HUDEP-2 (cell line): ENCODE data around the gene PCDHGA5.
"Not testable (repeated sequence)": the region's sequence is repeated elsewhere in the genome, so short reads cannot be mapped to it uniquely, and the experiment has no call there.

Source experiments
- DNase-seq, 76 experiments: peaks; one replicate each; lab custom pipeline; 2025; ENCODE audit not compliant: unreplicated experiment in 76 of 76; lab: John Stamatoyannopoulos, UW

The PCDHGA5 gene

DNA sequence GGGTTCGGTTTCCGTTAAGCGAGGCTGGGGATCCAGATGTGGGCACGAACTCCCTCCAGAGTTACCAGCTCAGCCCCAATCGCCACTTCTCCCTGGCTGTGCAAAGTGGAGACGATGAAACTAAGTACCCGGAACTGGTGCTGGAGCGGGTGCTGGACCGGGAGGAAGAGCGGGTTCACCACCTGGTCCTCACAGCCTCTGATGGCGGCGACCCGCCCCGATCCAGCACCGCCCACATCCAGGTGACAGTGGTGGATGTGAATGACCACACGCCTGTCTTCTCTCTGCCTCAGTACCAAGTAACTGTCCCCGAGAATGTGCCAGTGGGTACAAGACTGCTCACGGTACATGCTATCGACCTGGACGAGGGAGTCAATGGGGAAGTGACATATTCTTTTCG lies 19.4 kb downstream of the PCDHGA5 start:
- no peak for DNase-seq

DNA sequence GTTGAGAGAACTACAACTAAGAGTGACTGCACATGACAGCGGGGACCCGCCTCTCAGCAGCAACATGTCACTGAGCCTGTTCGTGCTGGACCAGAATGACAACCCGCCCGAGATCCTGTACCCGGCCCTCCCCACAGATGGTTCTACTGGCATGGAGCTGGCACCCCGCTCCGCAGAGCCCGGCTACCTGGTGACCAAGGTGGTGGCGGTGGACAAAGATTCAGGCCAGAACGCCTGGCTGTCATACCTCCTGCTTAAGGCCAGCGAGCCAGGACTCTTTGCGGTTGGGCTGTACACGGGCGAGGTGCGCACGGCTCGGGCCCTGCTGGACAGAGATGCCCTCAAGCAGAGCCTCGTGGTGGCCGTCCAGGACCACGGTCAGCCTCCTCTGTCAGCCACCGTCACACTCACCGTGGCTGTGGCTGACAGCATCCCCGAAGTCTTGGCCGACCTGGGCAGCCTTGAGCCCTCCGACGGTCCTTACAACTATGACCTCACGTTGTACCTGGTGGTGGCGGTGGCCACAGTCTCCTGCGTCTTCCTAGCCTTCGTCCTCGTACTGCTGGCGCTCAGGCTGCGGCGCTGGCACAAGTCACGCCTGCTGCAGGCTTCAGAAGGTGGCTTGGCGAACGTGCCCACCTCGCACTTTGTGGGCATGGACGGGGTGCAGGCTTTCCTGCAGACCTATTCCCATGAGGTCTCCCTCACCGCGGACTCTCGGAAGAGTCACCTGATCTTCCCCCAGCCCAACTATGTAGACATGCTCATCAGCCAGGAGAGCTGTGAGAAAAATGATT lies 20.7 kb downstream of the PCDHGA5 start:
- no peak for DNase-seq

DNA sequence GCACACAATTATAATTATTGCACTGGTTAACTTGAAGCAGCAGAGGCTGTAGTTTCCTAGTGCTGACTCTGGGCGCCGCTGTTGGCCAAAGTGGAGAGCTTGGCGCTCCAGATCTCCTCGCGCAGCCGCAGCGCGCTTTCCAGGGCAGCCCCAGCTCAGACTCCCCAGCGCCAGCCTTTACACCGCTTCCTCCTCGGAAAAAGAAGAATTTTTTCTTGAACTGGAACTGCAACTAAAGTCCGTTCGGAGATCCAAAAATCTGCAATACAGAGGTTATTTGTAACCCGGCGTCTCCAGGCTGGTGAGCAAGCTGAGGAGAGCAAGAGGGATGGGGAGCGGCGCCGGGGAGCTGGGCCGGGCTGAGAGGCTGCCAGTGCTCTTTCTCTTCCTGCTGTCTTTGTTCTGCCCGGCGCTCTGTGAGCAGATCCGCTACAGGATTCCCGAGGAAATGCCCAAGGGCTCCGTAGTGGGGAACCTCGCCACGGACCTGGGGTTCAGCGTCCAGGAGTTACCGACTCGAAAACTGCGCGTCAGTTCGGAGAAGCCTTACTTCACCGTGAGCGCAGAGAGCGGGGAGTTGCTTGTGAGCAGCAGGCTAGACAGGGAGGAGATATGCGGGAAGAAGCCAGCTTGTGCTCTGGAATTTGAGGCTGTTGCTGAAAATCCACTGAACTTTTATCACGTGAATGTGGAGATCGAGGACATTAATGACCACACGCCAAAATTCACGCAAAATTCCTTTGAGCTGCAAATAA lies 23.8 kb downstream of the PCDHGA5 start, which contains the start of gene PCDHGB4:
Gene PCDHGB4, plus strand, starts transcription at position 142 of the 755 bp plus-strand sequence. Its CDS starts 187 bp downstream, at position 329.
- peak in 2 of 76 experiments; percentile 3 to 15 for DNase-seq

DNA sequence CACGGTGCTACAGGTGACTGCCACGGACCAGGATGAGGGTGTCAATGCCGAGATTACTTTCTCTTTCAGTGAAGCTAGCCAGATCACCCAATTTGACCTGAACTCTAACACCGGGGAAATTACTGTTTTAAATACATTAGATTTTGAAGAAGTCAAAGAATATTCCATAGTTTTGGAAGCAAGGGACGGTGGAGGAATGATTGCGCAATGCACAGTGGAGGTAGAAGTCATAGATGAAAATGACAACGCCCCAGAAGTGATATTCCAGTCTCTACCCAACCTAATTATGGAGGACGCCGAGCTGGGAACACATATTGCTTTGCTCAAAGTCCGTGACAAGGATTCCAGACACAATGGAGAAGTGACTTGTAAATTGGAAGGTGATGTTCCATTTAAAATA lies 24.7 kb downstream of the PCDHGA5 start:
- DNase-seq: no peak

DNA sequence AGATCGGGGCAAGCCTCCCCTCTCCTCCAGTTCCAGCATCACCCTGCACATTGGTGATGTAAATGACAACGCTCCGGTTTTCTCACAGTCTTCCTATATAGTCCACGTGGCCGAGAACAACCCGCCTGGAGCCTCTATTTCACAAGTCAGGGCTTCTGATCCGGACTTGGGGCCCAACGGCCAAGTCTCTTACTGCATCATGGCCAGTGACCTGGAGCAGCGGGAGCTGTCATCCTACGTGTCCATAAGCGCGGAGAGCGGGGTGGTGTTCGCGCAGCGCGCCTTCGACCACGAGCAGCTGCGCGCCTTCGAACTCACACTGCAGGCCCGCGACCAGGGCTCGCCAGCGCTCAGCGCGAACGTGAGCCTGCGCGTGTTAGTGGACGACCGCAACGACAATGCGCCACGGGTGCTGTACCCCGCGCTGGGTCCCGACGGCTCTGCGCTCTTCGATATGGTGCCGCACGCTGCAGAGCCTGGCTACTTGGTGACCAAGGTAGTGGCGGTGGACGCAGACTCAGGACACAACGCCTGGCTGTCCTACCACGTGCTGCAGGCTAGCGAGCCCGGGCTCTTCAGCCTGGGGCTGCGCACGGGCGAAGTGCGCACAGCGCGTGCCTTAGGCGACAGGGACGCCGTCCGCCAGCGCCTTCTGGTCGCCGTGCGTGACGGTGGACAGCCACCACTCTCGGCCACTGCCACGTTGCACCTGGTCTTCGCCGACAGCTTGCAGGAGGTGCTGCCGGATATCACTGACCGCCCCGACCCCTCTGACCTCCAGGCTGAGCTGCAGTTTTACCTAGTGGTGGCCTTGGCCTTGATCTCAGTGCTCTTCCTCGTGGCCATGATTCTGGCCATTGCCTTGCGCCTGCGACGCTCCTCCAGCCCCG lies 25.4 kb downstream of the PCDHGA5 start:
- DNase-seq: no peak

DNA sequence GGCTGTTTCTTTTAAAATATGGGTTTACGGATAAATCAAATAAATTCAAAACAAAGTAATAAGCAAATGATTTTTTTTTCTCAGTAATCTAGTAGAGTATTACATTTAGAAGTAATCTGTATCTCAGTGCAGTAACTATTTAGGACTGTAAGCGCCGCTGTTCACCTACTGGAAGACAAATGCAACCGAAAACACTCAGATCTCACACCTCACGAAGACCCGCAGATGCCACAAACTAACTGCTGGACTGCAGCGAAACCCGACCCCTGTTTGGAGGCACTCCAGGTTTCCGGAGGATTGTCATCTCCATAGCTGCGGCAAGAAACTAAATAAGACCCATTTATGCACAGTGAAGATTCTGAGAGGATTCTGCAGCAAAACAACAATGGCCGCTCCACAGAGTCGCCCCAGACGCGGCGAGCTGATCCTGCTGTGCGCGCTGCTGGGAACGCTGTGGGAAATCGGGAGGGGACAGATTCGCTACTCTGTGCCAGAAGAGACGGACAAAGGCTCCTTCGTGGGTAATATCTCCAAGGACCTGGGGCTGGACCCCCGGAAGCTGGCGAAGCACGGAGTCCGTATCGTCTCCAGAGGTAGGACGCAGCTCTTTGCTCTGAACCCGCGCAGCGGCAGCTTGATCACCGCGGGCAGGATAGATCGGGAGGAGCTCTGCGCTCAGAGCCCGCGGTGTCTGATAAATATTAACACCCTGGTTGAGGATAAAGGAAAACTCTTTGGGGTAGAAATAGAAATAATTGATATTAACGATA lies 28.7 kb downstream of the PCDHGA5 start, which contains the start of gene PCDHGA8:
Gene PCDHGA8, plus strand, starts transcription at position 205 of the 770 bp plus-strand sequence. Its CDS starts 181 bp downstream, at position 386.
- DNase-seq: no peak

DNA sequence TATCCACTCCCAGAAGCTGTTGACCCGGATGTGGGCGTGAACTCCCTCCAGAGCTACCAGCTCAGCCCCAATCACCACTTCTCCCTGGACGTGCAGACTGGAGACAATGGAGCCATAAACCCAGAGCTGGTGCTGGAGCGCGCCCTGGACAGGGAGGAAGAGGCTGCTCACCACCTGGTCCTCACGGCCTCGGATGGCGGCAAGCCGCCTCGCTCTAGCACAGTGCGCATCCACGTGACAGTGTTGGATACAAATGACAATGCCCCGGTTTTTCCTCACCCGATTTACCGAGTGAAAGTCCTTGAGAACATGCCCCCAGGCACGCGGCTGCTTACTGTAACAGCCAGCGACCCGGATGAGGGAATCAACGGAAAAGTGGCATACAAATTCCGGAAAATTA lies 29.3 kb downstream of the PCDHGA5 start:
- no peak for DNase-seq

DNA sequence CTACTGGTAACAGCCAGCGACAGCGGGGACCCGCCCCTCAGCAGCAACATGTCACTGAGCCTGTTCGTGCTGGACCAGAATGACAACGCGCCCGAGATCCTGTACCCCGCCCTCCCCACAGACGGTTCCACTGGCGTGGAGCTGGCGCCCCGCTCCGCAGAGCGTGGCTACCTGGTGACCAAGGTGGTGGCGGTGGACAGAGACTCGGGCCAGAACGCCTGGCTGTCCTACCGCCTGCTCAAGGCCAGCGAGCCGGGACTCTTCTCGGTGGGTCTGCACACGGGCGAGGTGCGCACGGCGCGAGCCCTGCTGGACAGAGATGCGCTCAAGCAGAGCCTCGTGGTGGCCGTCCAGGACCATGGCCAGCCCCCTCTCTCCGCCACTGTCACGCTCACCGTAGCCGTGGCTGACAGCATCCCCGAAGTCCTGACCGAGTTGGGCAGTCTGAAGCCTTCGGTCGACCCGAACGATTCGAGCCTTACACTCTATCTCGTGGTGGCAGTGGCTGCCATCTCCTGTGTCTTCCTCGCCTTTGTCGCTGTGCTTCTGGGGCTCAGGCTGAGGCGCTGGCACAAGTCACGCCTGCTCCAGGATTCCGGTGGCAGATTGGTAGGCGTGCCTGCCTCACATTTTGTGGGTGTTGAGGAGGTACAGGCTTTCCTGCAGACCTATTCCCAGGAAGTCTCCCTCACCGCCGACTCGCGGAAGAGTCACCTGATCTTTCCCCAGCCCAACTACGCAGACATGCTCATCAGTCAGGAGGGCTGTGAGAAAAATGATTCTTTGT lies 30.6 kb downstream of the PCDHGA5 start:
- not testable (repeated sequence) for DNase-seq

DNA sequence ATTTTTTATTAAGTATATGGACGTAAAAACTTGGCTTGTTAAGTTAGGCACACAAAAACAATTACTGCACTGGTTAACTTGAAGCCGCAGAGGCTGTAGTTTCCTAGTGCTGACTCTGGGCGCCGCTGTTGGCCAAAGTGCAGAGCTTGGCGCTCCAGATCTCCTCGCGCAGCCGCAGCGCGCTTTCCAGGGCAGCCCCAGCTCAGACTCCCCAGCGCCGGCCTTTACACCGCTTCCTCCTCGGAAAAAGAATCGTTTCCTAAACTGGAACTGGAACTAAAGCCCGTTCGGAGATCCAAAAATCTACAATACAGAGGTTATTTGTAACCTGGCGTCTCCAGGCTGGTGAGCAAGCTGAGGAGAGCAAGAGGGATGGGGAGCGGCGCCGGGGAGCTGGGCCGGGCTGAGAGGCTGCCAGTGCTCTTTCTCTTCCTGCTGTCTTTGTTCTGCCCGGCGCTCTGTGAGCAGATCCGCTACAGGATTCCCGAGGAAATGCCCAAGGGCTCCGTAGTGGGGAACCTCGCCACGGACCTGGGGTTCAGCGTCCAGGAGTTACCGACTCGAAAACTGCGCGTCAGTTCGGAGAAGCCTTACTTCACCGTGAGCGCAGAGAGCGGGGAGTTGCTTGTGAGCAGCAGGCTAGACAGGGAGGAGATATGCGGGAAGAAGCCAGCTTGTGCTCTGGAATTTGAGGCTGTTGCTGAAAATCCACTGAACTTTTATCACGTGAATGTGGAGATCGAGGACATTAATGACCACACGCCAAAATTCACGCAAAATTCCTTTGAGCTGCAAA lies 34.0 kb downstream of the PCDHGA5 start, which contains the start of gene PCDHGB5:
Gene PCDHGB5, plus strand, starts transcription at position 192 of the 796 bp plus-strand sequence. Its CDS starts 181 bp downstream, at position 373.
- peak in 9 of 76 experiments; percentile 2 to 25 (median 11) for DNase-seq

DNA sequence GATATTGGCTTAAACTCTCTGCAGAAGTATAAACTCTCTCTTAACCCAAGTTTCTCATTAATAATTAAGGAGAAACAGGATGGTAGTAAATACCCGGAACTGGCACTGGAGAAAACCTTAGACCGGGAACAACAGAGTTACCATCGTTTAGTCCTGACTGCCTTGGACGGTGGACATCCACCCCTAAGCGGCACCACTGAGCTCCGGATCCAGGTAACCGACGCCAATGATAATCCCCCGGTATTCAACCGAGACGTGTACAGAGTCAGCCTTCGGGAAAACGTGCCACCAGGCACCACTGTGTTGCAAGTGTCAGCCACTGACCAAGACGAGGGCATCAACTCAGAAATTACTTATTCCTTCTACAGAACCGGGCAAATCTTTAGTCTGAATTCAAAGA lies 34.6 kb downstream of the PCDHGA5 start:
- no peak for DNase-seq

DNA sequence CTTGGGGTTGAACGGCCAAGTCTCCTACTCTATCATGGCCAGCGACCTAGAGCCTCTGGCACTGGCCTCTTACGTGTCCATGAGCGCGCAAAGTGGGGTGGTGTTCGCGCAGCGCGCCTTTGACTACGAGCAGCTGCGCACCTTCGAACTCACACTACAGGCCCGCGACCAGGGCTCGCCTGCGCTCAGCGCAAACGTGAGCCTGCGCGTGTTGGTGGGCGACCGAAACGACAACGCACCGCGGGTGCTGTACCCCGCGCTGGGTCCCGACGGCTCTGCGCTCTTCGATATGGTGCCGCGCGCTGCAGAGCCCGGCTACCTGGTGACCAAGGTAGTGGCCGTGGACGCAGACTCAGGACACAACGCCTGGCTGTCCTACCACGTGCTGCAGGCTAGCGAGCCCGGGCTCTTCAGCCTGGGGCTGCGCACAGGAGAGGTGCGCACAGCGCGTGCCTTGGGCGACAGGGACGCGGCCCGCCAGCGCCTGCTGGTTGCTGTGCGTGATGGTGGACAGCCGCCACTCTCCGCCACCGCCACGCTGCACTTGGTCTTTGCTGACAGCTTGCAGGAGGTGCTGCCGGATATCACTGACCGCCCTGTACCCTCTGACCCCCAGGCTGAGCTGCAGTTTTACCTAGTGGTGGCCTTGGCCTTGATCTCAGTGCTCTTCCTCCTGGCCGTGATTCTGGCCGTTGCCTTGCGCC lies 35.7 kb downstream of the PCDHGA5 start:
- DNase-seq: no peak

DNA sequence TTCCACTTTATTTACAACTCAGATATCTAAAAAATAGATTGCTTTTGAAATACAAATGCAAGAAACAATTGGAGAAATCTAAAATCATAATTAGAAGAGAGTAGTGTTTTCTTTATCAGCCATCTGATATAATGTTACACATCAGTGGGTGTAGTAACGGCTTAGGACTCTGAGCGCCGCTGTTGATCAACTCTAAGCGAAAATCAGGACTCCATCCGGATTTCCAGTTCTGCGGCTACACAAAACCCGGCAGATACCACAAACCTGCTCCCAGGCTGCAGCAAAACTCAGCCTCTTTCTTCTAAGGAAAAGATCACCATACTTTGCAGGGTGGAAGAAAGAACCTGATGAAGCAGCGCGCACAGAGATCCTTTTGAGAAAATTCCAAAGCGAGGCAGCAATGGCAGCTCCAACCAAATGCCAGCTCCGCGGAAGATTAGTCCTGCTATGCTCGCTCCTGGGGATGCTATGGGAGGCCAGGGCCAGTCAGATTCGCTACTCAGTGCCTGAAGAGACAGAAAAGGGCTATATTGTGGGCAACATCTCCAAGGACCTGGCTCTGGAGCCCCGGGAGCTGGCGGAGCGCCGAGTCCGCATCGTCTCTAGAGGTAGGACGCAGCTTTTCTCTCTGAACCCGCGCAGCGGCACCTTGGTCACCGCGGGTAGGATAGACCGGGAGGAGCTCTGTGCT lies 38.7 kb downstream of the PCDHGA5 start, which contains the start of gene PCDHGA9:
Gene PCDHGA9, plus strand, starts transcription at position 226 of the 691 bp plus-strand sequence. Its CDS starts 175 bp downstream, at position 401.
- DNase-seq: no peak

DNA sequence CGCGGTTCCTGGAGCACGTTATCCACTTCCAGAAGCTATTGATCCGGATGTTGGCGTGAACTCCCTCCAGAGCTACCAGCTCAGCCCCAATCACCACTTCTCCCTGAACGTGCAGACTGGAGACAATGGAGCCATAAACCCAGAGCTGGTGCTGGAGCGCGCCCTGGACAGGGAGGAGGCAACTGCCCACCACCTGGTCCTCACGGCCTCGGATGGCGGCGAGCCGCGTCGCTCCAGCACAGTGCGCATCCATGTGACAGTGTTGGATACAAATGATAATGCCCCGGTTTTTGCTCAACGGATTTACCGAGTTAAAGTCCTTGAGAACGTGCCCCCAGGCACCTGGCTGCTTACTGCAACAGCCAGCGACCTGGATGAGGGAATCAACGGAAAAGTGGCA lies 39.4 kb downstream of the PCDHGA5 start:
- no peak for DNase-seq

DNA sequence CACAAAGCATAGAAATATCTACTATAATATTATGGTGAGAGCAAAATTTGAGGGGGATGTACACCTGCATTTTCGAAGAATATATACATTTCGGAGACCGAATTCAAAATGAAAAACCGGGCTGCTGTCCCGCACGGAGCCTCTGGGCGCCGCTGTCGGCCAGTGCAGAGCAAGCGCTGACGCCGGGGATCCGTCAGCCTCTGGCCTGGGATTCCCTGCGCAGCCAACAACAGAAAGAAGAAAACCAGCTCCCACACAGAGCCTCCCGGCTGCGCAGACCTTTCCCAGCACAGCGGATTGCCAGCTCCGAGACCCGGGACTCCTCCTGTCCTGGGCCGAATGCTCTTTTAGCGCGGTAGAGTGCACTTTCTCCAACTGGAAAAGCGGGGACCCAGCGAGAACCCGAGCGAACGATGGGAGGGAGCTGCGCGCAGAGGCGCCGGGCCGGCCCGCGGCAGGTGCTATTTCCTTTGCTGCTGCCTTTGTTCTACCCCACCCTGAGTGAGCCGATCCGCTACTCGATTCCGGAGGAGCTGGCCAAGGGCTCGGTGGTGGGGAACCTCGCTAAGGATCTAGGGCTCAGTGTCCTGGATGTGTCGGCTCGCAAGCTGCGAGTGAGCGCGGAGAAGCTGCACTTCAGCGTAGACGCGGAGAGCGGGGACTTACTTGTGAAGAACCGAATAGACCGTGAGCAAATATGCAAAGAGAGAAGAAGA lies 44.0 kb downstream of the PCDHGA5 start, which contains the start of gene PCDHGB6:
Gene PCDHGB6, plus strand, starts transcription at position 232 of the 716 bp plus-strand sequence. Its CDS starts 182 bp downstream, at position 414.
- DNase-seq: peak in 10 of 76 experiments; percentile 3 to 22 (median 14)

DNA sequence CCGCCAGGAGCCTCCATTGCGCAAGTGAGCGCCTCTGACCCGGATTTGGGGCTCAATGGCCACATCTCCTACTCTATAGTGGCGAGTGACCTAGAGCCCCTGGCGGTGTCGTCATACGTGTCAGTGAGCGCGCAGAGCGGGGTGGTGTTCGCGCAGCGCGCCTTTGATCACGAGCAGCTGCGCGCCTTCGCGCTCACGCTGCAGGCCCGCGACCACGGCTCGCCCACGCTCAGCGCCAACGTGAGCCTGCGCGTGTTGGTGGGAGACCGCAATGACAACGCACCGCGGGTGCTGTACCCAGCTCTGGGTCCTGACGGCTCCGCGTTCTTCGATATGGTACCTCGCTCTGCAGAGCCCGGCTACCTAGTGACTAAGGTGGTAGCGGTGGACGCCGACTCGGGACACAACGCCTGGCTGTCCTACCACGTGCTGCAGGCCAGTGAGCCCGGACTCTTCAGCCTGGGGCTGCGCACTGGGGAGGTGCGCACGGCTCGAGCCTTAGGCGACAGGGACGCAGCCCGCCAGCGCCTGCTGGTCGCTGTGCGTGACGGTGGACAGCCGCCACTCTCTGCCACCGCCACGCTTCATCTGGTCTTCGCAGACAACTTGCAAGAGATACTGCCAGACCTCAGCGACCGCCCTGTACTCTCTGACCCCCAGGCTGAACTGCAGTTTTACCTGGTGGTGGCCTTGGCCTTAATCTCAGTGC lies 45.8 kb downstream of the PCDHGA5 start:
- no peak for DNase-seq
